Gastroesophageal sphincter (tissue), 4 donors: ENCODE results near the gene RIBC1. TPM values are rescaled to one million over a fixed set of nuclear protein-coding genes. Genes with fewer than 3 reads are reported as not detected.
A peak's percentile ranks its signal among the peaks of the same experiment; 100 is the strongest.

Source experiments
- ATAC-seq: fragments of 150-250 bp; one replicate; pipeline ENCODE4 v1.9.1; 2016; ENCODE audit warnings: mild to moderate bottlenecking, moderate library complexity
- H3K27ac ChIP-seq, 4 donors: fragments of 200-600 bp; sonication (generic) in 3 of 4; 1 replicate in 3 of 4; 2 replicates in 1 of 4; pipeline ENCODE4 v1.5.1; 2016 to 2019
- H3K27me3 ChIP-seq: fragments of 200-600 bp; sonication (generic); one replicate; pipeline ENCODE4 v1.5.1; 2019
- H3K36me3 ChIP-seq, 2 donors: fragments of 200-600 bp; sonication (generic); one replicate each; pipeline ENCODE4 v1.5.1; 2019; ENCODE audit warnings: control low read depth in 1 of 2
- H3K4me1 ChIP-seq, 3 donors: fragments of 200-600 bp; sonication (generic); 1 replicate in 2 of 3; 2 replicates in 1 of 3; pipeline ENCODE4 v1.5.1; 2016 to 2019; ENCODE audit warnings: control low read depth in 2 of 3
- H3K4me3 ChIP-seq, 2 donors: fragments of 200-600 bp; sonication (generic); one replicate each; pipeline ENCODE4 v1.5.1; 2019; ENCODE audit warnings: mild to moderate bottlenecking in 1 of 2, moderate library complexity in 1 of 2
- H3K9me3 ChIP-seq, 3 donors: fragments of 200-600 bp; sonication (generic); one replicate each; pipeline ENCODE4 v1.5.1; 2017 to 2019; ENCODE audit warnings: control low read depth in 2 of 3
- CTCF ChIP-seq, 4 experiments: fragments of 200-600 bp in 2 of 4; fragments of 450-650 bp in 2 of 4; sonication (generic) in 1 of 4; IDR thresholded peaks; one replicate each; pipeline ENCODE4 v1.5.1; 2017 to 2019; ENCODE audit warnings: antibody characterized with exemption in 4 of 4, mild to moderate bottlenecking in 2 of 4, moderate library complexity in 2 of 4
- EP300 ChIP-seq: sonication (generic); formaldehyde crosslinking; IDR thresholded peaks from one replicate; pipeline ENCODE4 v1.6.1; 2017; ENCODE audit warnings: antibody characterized with exemption, mild to moderate bottlenecking
- POLR2A ChIP-seq, 2 donors: fragments of 450-650 bp; IDR thresholded peaks; one replicate each; pipeline ENCODE4 v1.6.1; 2017; ENCODE audit warnings: antibody characterized with exemption in 2 of 2, mild to moderate bottlenecking in 2 of 2, moderate library complexity in 1 of 2
- POLR2AphosphoS5 ChIP-seq: sonication (generic); formaldehyde crosslinking; IDR thresholded peaks from one replicate; pipeline ENCODE4 v1.6.1; 2017; ENCODE audit warnings: antibody characterized with exemption
- WGBS, 2 donors: methylation state at CpG; one replicate each; pipeline ENCODE4 v1.1.5; 2018; ENCODE audit warnings: low coverage in 1 of 2; 5-methylcytosine and 5-hydroxymethylcytosine counted together
- total RNA-seq, 4 donors: library from RNA; depleted of rRNA; stranded (reverse); fragments of >200 nt; gene quantifications; one replicate each; pipeline ENCODE4 v1.1.0, GENCODE V29; 2016

Gene RIBC1
- total RNA-seq, 4 donors from 2014 or later = 0.35 to 0.85 TPM; not detected in 2

- Histone ChIP-seq H3K4me1 (peaks cover 0 to 13% (median 0%) of the 10 kb centered on the region in 3 donors), H3K27me3 (no peaks in the 10 kb centered on the region), H3K4me3 (peak within 1 kb of the TSS; percentile 61 to 65), H3K36me3 (peaks cover 0 to 39% of the 10 kb centered on the region in 2 donors), H3K27ac (peak within 1 kb of the TSS; percentile 57 to 83 (median 78)), H3K9me3 (no peaks in the 10 kb centered on the region)
- WGBS, 2 donors = 9 to 62% methylated on average over 6 to 23 of the region's 61 CpGs
- peak; percentile 96 for ATAC-seq
- no peak for TF ChIP-seq CTCF (IDR thresholded peaks at IDR 0.05)
- TF ChIP-seq EP300 = no peak
- peak; percentile 80 for TF ChIP-seq POLR2AphosphoS5
- TF ChIP-seq POLR2A (IDR thresholded peaks at IDR 0.05) = peak; percentile 49 to 50
Measured at GRCh38 chrX:53433651-53434639, 11.3 kb downstream of the RIBC1 start, which contains the start of gene HSD17B10. Gene HSD17B10, minus strand, starts transcription at chrX:53434370. Its CDS starts 25 bp downstream, at chrX:53434345.

GRCh38 chrX:53435997-53436396 is 13.3 kb downstream of the RIBC1 start:
- 0 to 6% methylated on average over 4 of the region's 4 CpGs for WGBS, 2 donors
- peaks cover 0 to 18% of the 10 kb centered on the region in 2 donors for H3K36me3 ChIP-seq
- H3K4me1 ChIP-seq = peaks cover 0 to 24% (median 0%) of the 10 kb centered on the region in 3 donors
- no peaks in the 10 kb centered on the region for H3K27me3 ChIP-seq
- no peak overlapping the region for H3K27ac ChIP-seq
- no peak for ATAC-seq
- no peak overlapping the region for H3K4me3 ChIP-seq
- no peaks in the 10 kb centered on the region for H3K9me3 ChIP-seq
- TF ChIP-seq CTCF (IDR thresholded peaks at IDR 0.05) (peak; percentile 39 to 84 (median 52)), POLR2AphosphoS5 (no peak), EP300 (no peak), POLR2A (IDR thresholded peaks at IDR 0.05) (no peak)

GRCh38 chrX:53437206-53437605 is 14.5 kb downstream of the RIBC1 start:
- H3K27me3 ChIP-seq = no peaks in the 10 kb centered on the region
- 50 to 64% methylated on average over 2 of the region's 2 CpGs for WGBS, 2 donors
- peaks cover 0 to 6% of the 10 kb centered on the region in 2 donors for H3K36me3 ChIP-seq
- no peaks in the 10 kb centered on the region for H3K9me3 ChIP-seq
- H3K4me1 ChIP-seq = peaks cover 0 to 35% (median 2%) of the 10 kb centered on the region in 3 donors
- ATAC-seq = no peak
- no peak for TF ChIP-seq CTCF (IDR thresholded peaks at IDR 0.05)
- no peak for TF ChIP-seq POLR2A (IDR thresholded peaks at IDR 0.05)
- no peak for TF ChIP-seq POLR2AphosphoS5
- no peak for TF ChIP-seq EP300
- no peak overlapping the region for H3K4me3 ChIP-seq
- no peak overlapping the region for H3K27ac ChIP-seq

GRCh38 chrX:53438174-53438831 is 15.6 kb downstream of the RIBC1 start:
- H3K9me3 ChIP-seq = no peaks in the 10 kb centered on the region
- TF ChIP-seq POLR2AphosphoS5 = no peak
- peaks cover 0 to 32% (median 2%) of the 10 kb centered on the region in 3 donors for H3K4me1 ChIP-seq
- 20 to 40% methylated on average over 1 of the region's 5 CpGs for WGBS, 2 donors
- no peak overlapping the region for H3K27ac ChIP-seq
- no peaks in the 10 kb centered on the region for H3K27me3 ChIP-seq
- ATAC-seq = no peak
- no peak overlapping the region for H3K4me3 ChIP-seq
- H3K36me3 ChIP-seq = no peaks in the 10 kb centered on the region

GRCh38 chrX:53438832-53439230 is 16.2 kb downstream of the RIBC1 start:
- Histone ChIP-seq H3K27ac (no peak overlapping the region), H3K27me3 (no peaks in the 10 kb centered on the region), H3K4me3 (no peak overlapping the region), H3K9me3 (no peaks in the 10 kb centered on the region), H3K36me3 (no peaks in the 10 kb centered on the region), H3K4me1 (peaks cover 0 to 27% (median 2%) of the 10 kb centered on the region in 3 donors)
- no peak for ATAC-seq
- no peak for TF ChIP-seq CTCF (IDR thresholded peaks at IDR 0.05)
- no peak for TF ChIP-seq POLR2A (IDR thresholded peaks at IDR 0.05)
- 0 to 50% methylated on average over 1 of the region's 1 CpG for WGBS, 2 donors
